K562 (cell line): Measurements from ENCODE around the gene LRRC8C. TPM values are rescaled to one million over a fixed set of nuclear protein-coding genes. Genes with fewer than 3 reads are reported as not detected.

Source experiments
- CHD1 ChIP-seq: fragments of 200-600 bp; sonication (generic); IDR thresholded peaks from one replicate; pipeline ENCODE4 v1.6.1; 2012; ENCODE audit warnings: mild to moderate bottlenecking, moderate library complexity, low read length, inconsistent platforms
- LCOR ChIP-seq: sonication (generic); formaldehyde crosslinking; IDR thresholded peaks from 2 replicates; pipeline ENCODE4 v1.8.0; 2022; ENCODE audit warnings: mild to moderate bottlenecking, missing genetic modification reagents
- SAP30 ChIP-seq: fragments of 200-600 bp; sonication (generic); IDR thresholded peaks from 2 replicates; pipeline ENCODE4 v1.6.1; 2012; ENCODE audit warnings: borderline replicate concordance, low read depth, mild to moderate bottlenecking, moderate library complexity, low read length, control low read depth, inconsistent platforms; ENCODE audit not compliant: insufficient read depth, poor library complexity, severe bottlenecking
- ZEB2 ChIP-seq: fragments of 450-650 bp; IDR thresholded peaks from 2 replicates; pipeline ENCODE4 v1.6.1; 2016
- ZNF444 ChIP-seq: fragments of 250-450 bp; sonication (Bioruptor Pico); IDR thresholded peaks from 2 replicates; pipeline ENCODE4 v1.4.0; 2020; ENCODE audit warnings: mild to moderate bottlenecking, moderate library complexity
- polyA plus RNA-seq, 8 experiments: library from polyadenylated mRNA; depleted of rRNA in 4 of 8; stranded (reverse) in 5 of 8; unstranded in 3 of 8; fragments of >200 nt; fragmentation: Nextera tagmentation in 2 of 8; fragmentation: Illumina TruSeq in 1 of 8; extraction: Ambion mirVana in 2 of 8; extraction: Trizol in 1 of 8; gene quantifications; 2 replicates each; pipeline versions ENCODE4 v1.2.1 to v1.2.3, GENCODE V29; 2011 to 2014; ENCODE audit warnings: inconsistent platforms in 1 of 8, missing spikeins in 1 of 8
- total RNA-seq, 7 experiments: library from RNA; depleted of rRNA in 6 of 7; stranded (reverse); fragments of >200 nt in 6 of 7; fragmentation: Illumina TruSeq in 2 of 7; extraction: Trizol in 2 of 7; gene quantifications; 2 replicates each; pipeline versions ENCODE4 v1.2.1 to v1.2.3, GENCODE V29; 2011 to 2021; ENCODE audit warnings: low replicate concordance in 1 of 7
- TF ChIP-seq, protein P1 (sequence below): fragments of 250-450 bp; sonication (Bioruptor Pico); IDR thresholded peaks from 2 replicates; pipeline ENCODE4 v1.4.0; 2020
- TF ChIP-seq, protein P2 (sequence below), 2 experiments: fragments of 450-650 bp; conservative IDR thresholded peaks; 2 replicates each; pipeline ENCODE4 v1.6.1; 2017; ENCODE audit warnings: mild to moderate bottlenecking in 2 of 2, moderate library complexity in 2 of 2
- TF ChIP-seq, protein P3 (sequence below): sonication (generic); formaldehyde crosslinking; IDR thresholded peaks from 2 replicates; pipeline ENCODE4 v1.9.0; 2022; ENCODE audit warnings: mild to moderate bottlenecking, missing genetic modification reagents

Gene LRRC8C
- total and polyA plus RNA-seq, 9 of the 15 experiments (the other 6 are each of a cell fraction or from before 2014, with no cell fraction given): 1.00 to 12.5 (median 4.5) TPM

DNA sequence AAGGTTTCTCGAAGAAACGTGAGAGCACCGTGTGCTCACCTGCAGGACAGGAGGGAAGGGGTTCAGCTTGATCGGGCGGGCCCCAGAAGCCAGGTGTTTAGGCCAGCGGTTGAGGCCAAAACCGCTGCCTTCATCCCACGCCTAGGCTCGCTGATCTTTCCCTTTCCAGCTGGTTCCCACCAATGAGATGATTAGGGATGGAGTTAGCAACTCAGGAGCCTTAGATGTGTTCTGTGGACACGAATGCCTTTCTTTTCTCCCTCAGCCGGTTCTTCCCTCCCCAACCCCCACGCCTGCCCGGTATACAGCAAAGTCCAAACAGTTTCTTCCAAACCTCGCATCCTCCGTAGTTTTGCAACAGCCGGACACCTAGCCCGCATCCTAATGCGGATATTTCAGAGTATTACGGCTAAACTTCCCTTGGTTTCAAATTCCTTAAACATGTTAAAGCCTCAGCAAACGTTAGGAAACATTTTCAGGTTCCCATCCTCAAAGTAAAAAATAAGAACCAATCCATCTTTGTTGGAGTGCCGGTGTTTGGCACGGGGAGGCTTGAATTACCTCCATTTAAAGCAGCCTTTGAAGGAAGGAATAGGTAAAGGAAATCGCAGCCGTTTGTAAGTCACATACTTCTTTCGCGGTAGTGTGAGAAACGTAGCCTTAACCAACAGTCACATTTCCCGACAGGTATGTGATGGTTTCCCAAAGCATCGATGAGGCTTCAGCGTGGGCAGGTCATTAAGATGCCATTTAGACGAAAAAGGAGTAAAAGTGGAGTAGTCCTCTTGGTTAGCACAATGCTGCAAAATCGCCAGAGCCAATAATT lies 1.1 kb downstream of the LRRC8C start (continued):
- TF ChIP-seq, protein P1, sequence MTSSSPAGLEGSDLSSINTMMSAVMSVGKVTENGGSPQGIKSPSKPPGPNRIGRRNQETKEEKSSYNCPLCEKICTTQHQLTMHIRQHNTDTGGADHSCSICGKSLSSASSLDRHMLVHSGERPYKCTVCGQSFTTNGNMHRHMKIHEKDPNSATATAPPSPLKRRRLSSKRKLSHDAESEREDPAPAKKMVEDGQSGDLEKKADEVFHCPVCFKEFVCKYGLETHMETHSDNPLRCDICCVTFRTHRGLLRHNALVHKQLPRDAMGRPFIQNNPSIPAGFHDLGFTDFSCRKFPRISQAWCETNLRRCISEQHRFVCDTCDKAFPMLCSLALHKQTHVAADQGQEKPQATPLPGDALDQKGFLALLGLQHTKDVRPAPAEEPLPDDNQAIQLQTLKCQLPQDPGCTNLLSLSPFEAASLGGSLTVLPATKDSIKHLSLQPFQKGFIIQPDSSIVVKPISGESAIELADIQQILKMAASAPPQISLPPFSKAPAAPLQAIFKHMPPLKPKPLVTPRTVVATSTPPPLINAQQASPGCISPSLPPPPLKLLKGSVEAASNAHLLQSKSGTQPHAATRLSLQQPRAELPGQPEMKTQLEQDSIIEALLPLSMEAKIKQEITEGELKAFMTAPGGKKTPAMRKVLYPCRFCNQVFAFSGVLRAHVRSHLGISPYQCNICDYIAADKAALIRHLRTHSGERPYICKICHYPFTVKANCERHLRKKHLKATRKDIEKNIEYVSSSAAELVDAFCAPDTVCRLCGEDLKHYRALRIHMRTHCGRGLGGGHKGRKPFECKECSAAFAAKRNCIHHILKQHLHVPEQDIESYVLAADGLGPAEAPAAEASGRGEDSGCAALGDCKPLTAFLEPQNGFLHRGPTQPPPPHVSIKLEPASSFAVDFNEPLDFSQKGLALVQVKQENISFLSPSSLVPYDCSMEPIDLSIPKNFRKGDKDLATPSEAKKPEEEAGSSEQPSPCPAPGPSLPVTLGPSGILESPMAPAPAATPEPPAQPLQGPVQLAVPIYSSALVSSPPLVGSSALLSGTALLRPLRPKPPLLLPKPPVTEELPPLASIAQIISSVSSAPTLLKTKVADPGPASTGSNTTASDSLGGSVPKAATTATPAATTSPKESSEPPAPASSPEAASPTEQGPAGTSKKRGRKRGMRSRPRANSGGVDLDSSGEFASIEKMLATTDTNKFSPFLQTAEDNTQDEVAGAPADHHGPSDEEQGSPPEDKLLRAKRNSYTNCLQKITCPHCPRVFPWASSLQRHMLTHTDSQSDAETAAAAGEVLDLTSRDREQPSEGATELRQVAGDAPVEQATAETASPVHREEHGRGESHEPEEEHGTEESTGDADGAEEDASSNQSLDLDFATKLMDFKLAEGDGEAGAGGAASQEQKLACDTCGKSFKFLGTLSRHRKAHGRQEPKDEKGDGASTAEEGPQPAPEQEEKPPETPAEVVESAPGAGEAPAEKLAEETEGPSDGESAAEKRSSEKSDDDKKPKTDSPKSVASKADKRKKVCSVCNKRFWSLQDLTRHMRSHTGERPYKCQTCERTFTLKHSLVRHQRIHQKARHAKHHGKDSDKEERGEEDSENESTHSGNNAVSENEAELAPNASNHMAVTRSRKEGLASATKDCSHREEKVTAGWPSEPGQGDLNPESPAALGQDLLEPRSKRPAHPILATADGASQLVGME (CRISPR knock-in tag): peak; percentile 48; the same call in 1 of the 2 replicates
- no peak for TF ChIP-seq ZNF444 (CRISPR knock-in tag)
- TF ChIP-seq CHD1: peak; percentile 27
- TF ChIP-seq ZEB2: peak; percentile 44; the same call in 1 of the 2 replicates
- TF ChIP-seq, protein P2, sequence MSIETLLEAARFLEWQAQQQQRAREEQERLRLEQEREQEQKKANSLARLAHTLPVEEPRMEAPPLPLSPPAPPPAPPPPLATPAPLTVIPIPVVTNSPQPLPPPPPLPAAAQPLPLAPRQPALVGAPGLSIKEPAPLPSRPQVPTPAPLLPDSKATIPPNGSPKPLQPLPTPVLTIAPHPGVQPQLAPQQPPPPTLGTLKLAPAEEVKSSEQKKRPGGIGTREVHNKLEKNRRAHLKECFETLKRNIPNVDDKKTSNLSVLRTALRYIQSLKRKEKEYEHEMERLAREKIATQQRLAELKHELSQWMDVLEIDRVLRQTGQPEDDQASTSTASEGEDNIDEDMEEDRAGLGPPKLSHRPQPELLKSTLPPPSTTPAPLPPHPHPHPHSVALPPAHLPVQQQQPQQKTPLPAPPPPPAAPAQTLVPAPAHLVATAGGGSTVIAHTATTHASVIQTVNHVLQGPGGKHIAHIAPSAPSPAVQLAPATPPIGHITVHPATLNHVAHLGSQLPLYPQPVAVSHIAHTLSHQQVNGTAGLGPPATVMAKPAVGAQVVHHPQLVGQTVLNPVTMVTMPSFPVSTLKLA (conservative IDR thresholded peaks at IDR 0.05): no peak
- TF ChIP-seq, protein P3, sequence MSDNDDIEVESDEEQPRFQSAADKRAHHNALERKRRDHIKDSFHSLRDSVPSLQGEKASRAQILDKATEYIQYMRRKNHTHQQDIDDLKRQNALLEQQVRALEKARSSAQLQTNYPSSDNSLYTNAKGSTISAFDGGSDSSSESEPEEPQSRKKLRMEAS (CRISPR knock-in tag): 0 out of 2 replicates have a peak, but pooled peaks have one; percentile 3
- TF ChIP-seq SAP30: no peak
- TF ChIP-seq LCOR (CRISPR knock-in tag): 0 out of 2 replicates have a peak, but pooled peaks have one; percentile 66
